ENCODE measurements around the gene PLSCR1.
A peak's percentile ranks its signal among the peaks of the same experiment; 100 is the strongest.

PLSCR1 gene

GRCh38 chr3:146544002-146544928 is at the start of gene PLSCR1:
PLSCR1 (minus strand) TSS chr3:146544607; CDS start chr3:146536552, 8,055 bp downstream.
- DNase-seq = peak; percentile 91

DNA sequence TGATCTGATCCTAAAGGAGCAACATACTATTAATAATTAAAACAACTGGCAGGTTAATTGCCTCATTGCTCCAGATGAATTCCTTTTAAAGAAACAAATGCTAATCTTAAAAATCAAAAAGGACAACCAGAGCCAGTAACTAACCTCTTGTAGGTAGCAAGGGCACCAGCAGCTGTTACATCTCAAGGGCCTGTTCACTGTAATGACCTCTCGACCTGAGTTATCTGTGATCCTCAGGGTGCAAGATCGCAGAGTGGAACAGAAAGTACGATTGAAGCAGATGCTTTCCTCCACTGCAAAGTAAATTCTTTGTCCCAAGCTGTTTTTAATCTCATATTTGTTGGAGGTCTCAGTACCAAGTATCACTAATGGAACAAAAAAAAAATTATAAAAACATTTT is 49.4 kb upstream of the PLSCR1 start:
- no peak for DNase-seq

- DNase-seq = no peak
These were observed 46.1 kb upstream of the PLSCR1 start for GRCh38 chr3:146590521-146590920.

DNA sequence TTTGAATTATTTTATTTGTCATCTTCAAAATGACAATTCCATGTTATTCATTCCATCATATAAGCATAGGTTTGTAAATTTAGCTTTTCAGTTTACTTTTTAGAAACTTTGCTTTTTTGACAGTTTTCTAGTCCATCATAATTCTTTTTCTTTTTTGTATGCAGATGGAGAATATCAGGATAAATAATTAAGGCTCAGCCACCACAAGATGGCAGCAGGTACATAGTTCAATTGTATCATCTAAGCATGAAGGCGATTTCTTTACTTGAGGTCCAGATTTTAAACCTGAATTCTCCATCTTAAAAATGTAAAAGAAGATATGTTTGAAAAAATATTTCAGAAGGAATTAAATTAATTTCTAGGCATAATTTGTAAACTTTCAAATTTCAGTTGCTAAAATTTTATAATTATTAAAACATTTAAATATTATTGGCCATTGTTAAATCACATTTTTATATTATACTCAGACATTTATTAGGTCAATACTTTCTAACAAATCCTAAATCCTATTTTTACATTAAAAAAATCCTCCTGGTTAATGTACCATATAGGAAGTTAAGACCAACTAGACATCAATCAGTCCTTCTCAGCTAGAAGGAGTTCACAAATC is 45.6 kb upstream of the PLSCR1 start:
- DNase-seq = peak; percentile 67

- DNase-seq = no peak
These were observed 40.7 kb upstream of the PLSCR1 start for GRCh38 chr3:146585156-146585555.

GRCh38 chr3:146581951-146582467 is 37.6 kb upstream of the PLSCR1 start:
- DNase-seq = no peak

- no peak for DNase-seq
These were observed 36.7 kb upstream of the PLSCR1 start for GRCh38 chr3:146581080-146581601.

- peak; percentile 64 for DNase-seq
These were observed 33.3 kb upstream of the PLSCR1 start for GRCh38 chr3:146577662-146578061.

GRCh38 chr3:146575636-146576035 is 31.2 kb upstream of the PLSCR1 start:
- DNase-seq = no peak

DNA sequence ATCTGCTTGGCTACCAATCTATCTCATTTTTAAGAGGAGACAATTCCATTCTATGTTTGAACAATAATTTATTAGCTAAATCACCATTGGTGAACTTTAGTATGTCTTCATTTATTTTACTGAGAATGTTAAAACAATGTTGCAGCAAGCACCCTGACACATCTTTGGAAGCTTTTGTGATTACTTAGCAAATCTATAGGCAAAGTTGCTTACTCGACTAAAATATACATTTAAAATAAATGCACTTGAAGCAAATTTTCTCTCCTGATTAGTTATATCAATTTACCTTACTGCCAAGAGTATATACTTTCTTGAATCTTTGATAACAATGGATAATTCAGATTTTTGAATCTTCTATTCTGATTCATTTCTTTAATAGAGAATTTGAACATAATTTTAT is 29.8 kb upstream of the PLSCR1 start:
- no peak for DNase-seq

- DNase-seq = no peak
These were observed 24.9 kb upstream of the PLSCR1 start for GRCh38 chr3:146569314-146569713.

GRCh38 chr3:146566138-146566537 is 21.7 kb upstream of the PLSCR1 start:
- DNase-seq = no peak

GRCh38 chr3:146561879-146562278 is 17.5 kb upstream of the PLSCR1 start:
- no peak for DNase-seq

- no peak for DNase-seq
These were observed 17.1 kb upstream of the PLSCR1 start for GRCh38 chr3:146561463-146561862.

- no peak for DNase-seq
These were observed 16.3 kb upstream of the PLSCR1 start for GRCh38 chr3:146560678-146561077.

GRCh38 chr3:146559388-146559787 is 15.0 kb upstream of the PLSCR1 start:
- no peak for DNase-seq

GRCh38 chr3:146558781-146559180 is 14.4 kb upstream of the PLSCR1 start:
- no peak for DNase-seq

GRCh38 chr3:146557745-146558144 is 13.3 kb upstream of the PLSCR1 start:
- no peak for DNase-seq

GRCh38 chr3:146555311-146555710 is 10.9 kb upstream of the PLSCR1 start:
- DNase-seq = no peak

DNA sequence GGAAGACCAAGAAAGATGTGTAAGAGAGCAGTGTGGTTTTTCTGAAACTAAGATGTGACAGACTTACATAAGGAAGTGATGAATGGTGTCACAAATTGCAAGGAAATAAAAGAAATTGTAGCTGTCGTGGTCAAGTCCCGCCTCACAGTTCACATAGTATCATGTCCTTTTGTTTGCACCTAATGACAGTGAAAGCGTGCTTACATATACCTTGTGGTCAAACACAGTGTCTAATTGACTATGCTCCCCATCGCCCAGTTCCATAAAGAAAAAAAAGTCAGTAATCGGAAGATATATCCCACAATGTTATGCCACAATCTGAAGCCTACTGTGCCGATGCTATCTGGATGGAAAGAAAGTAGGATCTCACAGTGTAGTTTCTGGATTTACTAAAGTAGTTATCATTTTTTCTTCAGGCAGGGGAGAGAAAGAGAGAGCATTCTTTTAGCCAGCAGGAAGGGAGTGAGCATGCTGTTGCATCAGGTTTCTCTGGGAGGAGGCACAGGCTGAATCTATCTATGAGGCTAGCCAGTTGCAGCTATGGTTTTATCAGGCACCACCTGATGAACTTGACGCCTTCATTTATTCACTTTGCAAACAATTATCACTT is 9.8 kb upstream of the PLSCR1 start:
- DNase-seq = no peak

DNA sequence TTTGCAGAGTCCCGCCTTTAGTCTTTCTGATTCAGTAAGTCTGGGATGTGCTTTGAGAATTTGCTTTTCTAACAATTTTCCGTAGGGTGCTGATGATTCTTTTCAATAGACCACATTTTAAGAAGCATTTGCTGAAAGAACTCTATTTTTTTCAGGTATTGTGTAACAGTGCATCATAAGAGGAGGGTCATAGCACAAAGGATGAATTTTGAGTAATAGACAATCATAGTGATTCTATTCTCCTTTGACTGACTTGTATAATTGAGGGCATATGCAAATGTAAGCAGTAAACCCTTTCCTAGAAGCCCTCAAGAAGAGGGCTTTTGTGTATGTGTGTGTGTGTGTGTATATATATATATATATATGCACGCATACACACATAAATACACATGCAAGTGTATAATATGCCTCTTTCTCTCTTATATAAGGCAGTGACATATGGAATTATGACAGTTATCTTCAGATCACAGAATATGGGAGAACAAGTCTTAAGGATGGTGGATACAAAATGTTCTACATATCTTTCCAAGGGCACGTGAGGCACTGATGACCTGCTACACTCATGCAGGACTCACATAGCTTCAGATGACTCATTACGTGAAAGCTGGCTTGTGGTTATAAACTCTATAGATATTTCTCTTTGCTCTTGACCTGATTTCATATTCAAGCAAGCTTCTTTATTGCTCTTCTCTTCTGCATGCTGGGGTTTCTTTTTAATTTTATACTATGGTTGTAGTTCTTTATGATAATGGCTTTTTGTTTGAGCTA is 6.5 kb upstream of the PLSCR1 start:
- DNase-seq = no peak

DNA sequence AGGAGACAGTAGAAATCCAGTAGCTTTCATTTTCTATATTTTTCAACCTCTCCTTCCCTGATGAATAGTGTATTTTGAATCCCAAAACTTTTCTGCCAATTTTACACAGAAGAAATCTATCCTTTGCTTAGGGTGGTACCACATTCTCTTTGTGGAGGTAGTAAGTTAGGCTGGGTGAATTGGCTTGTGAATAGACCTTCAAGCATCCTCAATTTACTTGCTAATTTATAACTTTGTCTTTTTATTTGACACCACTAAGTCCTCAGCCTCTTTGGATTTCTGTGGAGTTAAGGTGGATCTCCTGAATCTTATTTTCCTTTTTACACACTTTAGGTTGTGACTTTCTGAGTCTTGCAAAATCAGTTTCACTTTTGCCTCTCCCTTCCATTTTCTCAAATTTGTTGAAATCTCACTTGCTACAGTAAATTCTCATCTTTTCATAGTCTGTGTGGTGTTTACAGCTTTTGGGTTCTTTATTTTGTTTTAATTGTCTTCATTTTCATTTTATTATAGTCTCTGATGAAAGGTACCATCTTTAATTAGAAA is 5.7 kb upstream of the PLSCR1 start:
- no peak for DNase-seq
